Esophagus squamous epithelium (tissue), 5 donors: ENCODE data around the gene GANAB. TPM values are rescaled to one million over a fixed set of nuclear protein-coding genes. Genes with fewer than 3 reads are reported as not detected.
"Not testable (repeated sequence)": the region's sequence is repeated elsewhere in the genome, so short reads cannot be mapped to it uniquely, and the experiment has no call there.

Experiments used
- DNase-seq: peaks from one replicate; lab custom pipeline; 2025; lab: John Stamatoyannopoulos, UW
- H3K27ac ChIP-seq, 4 donors: fragments of 200-600 bp; sonication (generic); one replicate each; pipeline ENCODE4 v1.5.1; 2016 to 2019; ENCODE audit warnings: mild to moderate bottlenecking in 1 of 4
- H3K27me3 ChIP-seq, 4 donors: fragments of 200-600 bp; sonication (generic); 1 replicate in 3 of 4; 2 replicates in 1 of 4; pipeline versions ENCODE4 v1.5.1 to v1.6.0; 2017 to 2021; ENCODE audit warnings: antibody characterized with exemption in 1 of 4
- H3K36me3 ChIP-seq, 3 donors: fragments of 200-600 bp; sonication (generic); one replicate each; pipeline ENCODE4 v1.5.1; 2016 to 2019
- H3K4me1 ChIP-seq, 3 donors: fragments of 200-600 bp; sonication (generic); one replicate each; pipeline ENCODE4 v1.5.1; 2017 to 2019
- H3K4me3 ChIP-seq, 4 donors: fragments of 200-600 bp; sonication (generic); 1 replicate in 3 of 4; 2 replicates in 1 of 4; pipeline ENCODE4 v1.5.1; 2016 to 2019; ENCODE audit warnings: mild to moderate bottlenecking in 2 of 4, moderate library complexity in 1 of 4
- H3K9me3 ChIP-seq, 3 donors: fragments of 200-600 bp; sonication (generic); one replicate each; pipeline ENCODE4 v1.5.1; 2016 to 2019
- CTCF ChIP-seq, 6 experiments: fragments of 450-650 bp in 4 of 6; fragments of 200-600 bp in 2 of 6; sonication (generic) in 2 of 6; IDR thresholded peaks; one replicate each; pipeline ENCODE4 v1.5.1; 2016 to 2019; ENCODE audit warnings: antibody characterized with exemption in 6 of 6, mild to moderate bottlenecking in 4 of 6, moderate library complexity in 4 of 6
- POLR2A ChIP-seq, 4 donors: fragments of 450-650 bp; IDR thresholded peaks; one replicate each; pipeline ENCODE4 v1.6.1; 2017; ENCODE audit warnings: antibody characterized with exemption in 4 of 4, mild to moderate bottlenecking in 4 of 4, moderate library complexity in 3 of 4
- WGBS, 2 donors: methylation state at CpG; one replicate each; pipeline ENCODE4 v1.1.5; 2018; 5-methylcytosine and 5-hydroxymethylcytosine counted together
- intact Hi-C: fragments of 100-400 bp; cut with DNase I; formaldehyde crosslinking; loops from one replicate; pipeline ENCODE4 v1.15.0; 2022
- total RNA-seq, 4 donors: library from RNA; depleted of rRNA; stranded (reverse); fragments of >200 nt; gene quantifications; one replicate each; pipeline ENCODE4 v1.1.0, GENCODE V29; 2016
- donor health status: DM: yes; HTN: yes; CAD: no.

The GANAB gene
- total RNA-seq, 4 donors from 2014 or later, result 90.8 to 97.2 (median 95.0) TPM

- H3K4me3 ChIP-seq, result peak overlapping the region; percentile 78 to 100 (median 86)
- H3K27me3 ChIP-seq, result no peaks in the 10 kb centered on the region
- WGBS, 2 donors, result 0 to 5% methylated on average over 1 to 2 of the region's 16 CpGs
- intact Hi-C loops, result no loop called here
- peak overlapping the region; percentile 91 to 96 (median 94) for H3K27ac ChIP-seq
- no peak for DNase-seq
- H3K4me1 ChIP-seq, result peaks cover 13 to 69% (median 24%) of the 10 kb centered on the region in 3 donors
- peaks cover 0 to 46% (median 9%) of the 10 kb centered on the region in 3 donors for H3K36me3 ChIP-seq
- no peaks in the 10 kb centered on the region for H3K9me3 ChIP-seq
- TF ChIP-seq POLR2A (IDR thresholded peaks at IDR 0.05) (no peak), CTCF (IDR thresholded peaks at IDR 0.05) (no peak)
These were observed 32.0 kb upstream of the GANAB start for GRCh38 chr11:62678433-62678769.

- intact Hi-C loops, result no loop called here
- DNase-seq, result no peak
- no peaks in the 10 kb centered on the region for H3K9me3 ChIP-seq
- WGBS, 2 donors, result 72 to 75% methylated on average over 12 to 15 of the region's 15 CpGs
- peaks cover 0 to 53% (median 9%) of the 10 kb centered on the region in 3 donors for H3K36me3 ChIP-seq
- H3K27me3 ChIP-seq, result no peaks in the 10 kb centered on the region
- peaks cover 20 to 76% (median 30%) of the 10 kb centered on the region in 3 donors for H3K4me1 ChIP-seq
- peak overlapping the region in 3 of 4 donors; percentile 78 to 100 (median 89) for H3K4me3 ChIP-seq
- peak overlapping the region in 3 of 4 donors; percentile 91 to 96 (median 95) for H3K27ac ChIP-seq
- TF ChIP-seq POLR2A (IDR thresholded peaks at IDR 0.05), result no peak
- no peak for TF ChIP-seq CTCF (IDR thresholded peaks at IDR 0.05)
These were observed 31.3 kb upstream of the GANAB start for GRCh38 chr11:62677714-62678113.

GRCh38 chr11:62677156-62677555, 30.7 kb upstream of the GANAB start:
- Histone ChIP-seq H3K36me3 (peaks cover 0 to 54% (median 9%) of the 10 kb centered on the region in 3 donors), H3K4me1 (peaks cover 26 to 82% (median 33%) of the 10 kb centered on the region in 3 donors), H3K27ac (peak overlapping the region in 1 of 4 donors; percentile 96), H3K9me3 (no peaks in the 10 kb centered on the region), H3K27me3 (no peaks in the 10 kb centered on the region), H3K4me3 (no peak overlapping the region)
- DNase-seq, result no peak
- intact Hi-C loops, result no loop called here
- 67 to 73% methylated on average over 6 of the region's 6 CpGs for WGBS, 2 donors
- TF ChIP-seq CTCF (IDR thresholded peaks at IDR 0.05) (no peak), POLR2A (IDR thresholded peaks at IDR 0.05) (no peak)

- H3K27me3 ChIP-seq, result no peaks in the 10 kb centered on the region
- intact Hi-C loops, result no loop called here
- H3K36me3 ChIP-seq, result peaks cover 0 to 54% (median 9%) of the 10 kb centered on the region in 3 donors
- H3K27ac ChIP-seq, result no peak overlapping the region
- DNase-seq, result no peak
- no peaks in the 10 kb centered on the region for H3K9me3 ChIP-seq
- H3K4me1 ChIP-seq, result peaks cover 26 to 85% (median 33%) of the 10 kb centered on the region in 3 donors
- 41 to 50% methylated on average over 2 to 3 of the region's 6 CpGs for WGBS, 2 donors
- TF ChIP-seq POLR2A (IDR thresholded peaks at IDR 0.05), result no peak
- no peak for TF ChIP-seq CTCF (IDR thresholded peaks at IDR 0.05)
- no peak overlapping the region for H3K4me3 ChIP-seq
These were observed 30.3 kb upstream of the GANAB start for GRCh38 chr11:62676698-62677097.

- H3K9me3 ChIP-seq, H3K4me3 ChIP-seq, DNase-seq, H3K27ac ChIP-seq, H3K27me3 ChIP-seq, intact Hi-C loops: not testable (repeated sequence)
- H3K4me1 ChIP-seq, result peaks cover 25 to 82% (median 39%) of the 10 kb centered on the region in 3 donors
- WGBS, 2 donors, result 88 to 90% methylated on average over 9 to 10 of the region's 10 CpGs
- peaks cover 0 to 54% (median 9%) of the 10 kb centered on the region in 3 donors for H3K36me3 ChIP-seq
These were observed 29.0 kb upstream of the GANAB start for GRCh38 chr11:62675415-62675814.
